K562 (cell line): ENCODE measurements around the gene SACM1L. TPM values are rescaled to one million over a fixed set of nuclear protein-coding genes. Genes with fewer than 3 reads are reported as not detected.

Experiments
- ATAC-seq: fragments of 200-7000 bp; cut with Tn5 transposase; 3 replicates; pipeline ENCODE4 v1.9.1; 2020; ENCODE audit warnings: moderate library complexity
- BruUV-seq: library from RNA; stranded (reverse); fragments of 400-500 nt; replicated peaks from 2 replicates; lab custom pipeline; 2021; lab: Mats Ljungman, UMichigan
- CTCF ChIA-PET: fragments of 300-600 bp; formaldehyde crosslinking; extraction: SDS; loops from one replicate; lab custom pipeline; 2021; ENCODE audit warnings: low intra/inter-chr PET ratio; lab: Yijun Ruan, JAX
- POLR2A ChIA-PET: fragments of 300-600, 350-650 bp; sonication (Branson Sonifier 250); formaldehyde crosslinking; extraction: SDS; loops from one replicate; lab custom pipeline; 2021; ENCODE audit warnings: antibody characterized with exemption, inconsistent platforms; lab: Yijun Ruan, JAX
- DNase-seq, 4 experiments: peaks; one replicate each; pipeline versions ENCODE4 v3.0.0 to v3.0.0-alpha.2; 2011 to 2018; ENCODE audit warnings: low spot score in 3 of 4, mixed read lengths in 3 of 4; ENCODE audit errors: extremely low read depth in 1 of 4
- FAIRE-seq: peaks from 2 replicates; lab custom pipeline; 2011; peaks lifted over from hg19 to GRCh38; lab: Jason Lieb, UNC
- H2AFZ ChIP-seq: 2 replicates; pipeline ENCODE4 v1.6.0; 2011; ENCODE audit warnings: low read depth, low read length, control low read depth, inconsistent platforms
- H3K27ac ChIP-seq: fragments of 200-600 bp; 3 replicates; pipeline ENCODE4 v1.8.0; 2011; ENCODE audit warnings: low read depth, mild to moderate bottlenecking, control low read depth, inconsistent platforms, low read length, moderate library complexity, mixed read lengths; ENCODE audit errors: extremely low read depth
- H3K27me3 ChIP-seq, 2 experiments: fragments of 300-600 bp in 1 of 2; 2 replicates in 1 of 2; 3 replicates in 1 of 2; pipeline versions ENCODE4 v1.6.0 to v1.8.0; 2011; ENCODE audit warnings: inconsistent platforms in 2 of 2, low read length in 2 of 2, mild to moderate bottlenecking in 1 of 2, mixed read lengths in 1 of 2, moderate library complexity in 1 of 2; ENCODE audit not compliant: control insufficient read depth in 2 of 2, insufficient read depth in 2 of 2
- H3K36me3 ChIP-seq: fragments of 300-600 bp; 3 replicates; pipeline ENCODE4 v1.8.0; 2011; ENCODE audit warnings: mild to moderate bottlenecking, low read length, inconsistent platforms; ENCODE audit not compliant: control insufficient read depth, insufficient read depth
- H3K4me1 ChIP-seq, 2 experiments: fragments of 200-600 bp in 1 of 2; replicated peaks in 1 of 2; 2 replicates in 1 of 2; 3 replicates in 1 of 2; pipeline versions ENCODE4 v1.5.1 to v1.8.0; 2011; ENCODE audit warnings: inconsistent platforms in 2 of 2, low read length in 2 of 2, mild to moderate bottlenecking in 1 of 2, mixed read lengths in 1 of 2, moderate library complexity in 1 of 2; ENCODE audit not compliant: control insufficient read depth in 2 of 2, insufficient read depth in 2 of 2
- H3K4me2 ChIP-seq: 2 replicates; pipeline ENCODE4 v1.6.1; 2011; ENCODE audit warnings: low read length, control low read depth, inconsistent platforms, mixed read lengths; ENCODE audit not compliant: insufficient read depth
- H3K4me3 ChIP-seq: fragments of 200-600 bp; sonication (generic), shearing (Covaris generic); 2 replicates; pipeline ENCODE4 v1.5.1; 2016; ENCODE audit warnings: control low read depth, inconsistent platforms
- H3K79me2 ChIP-seq: fragments of 200-600 bp; 3 replicates; pipeline ENCODE4 v1.8.0; 2011; ENCODE audit warnings: low read length, inconsistent platforms; ENCODE audit not compliant: control insufficient read depth, insufficient read depth
- H3K9ac ChIP-seq, 2 experiments: 2 replicates each; pipeline versions ENCODE4 v1.6.0 to v1.6.1; 2011; ENCODE audit warnings: low read depth in 2 of 2, low read length in 2 of 2, control low read depth in 1 of 2, inconsistent platforms in 1 of 2, mild to moderate bottlenecking in 1 of 2, mixed read lengths in 1 of 2; ENCODE audit not compliant: insufficient read depth in 1 of 2
- H3K9me1 ChIP-seq: one replicate; pipeline ENCODE4 v1.6.0; 2011; ENCODE audit warnings: inconsistent platforms, mild to moderate bottlenecking, low read length, moderate library complexity; ENCODE audit not compliant: control insufficient read depth, insufficient read depth
- H3K9me3 ChIP-seq: replicated peaks from 2 replicates; pipeline ENCODE4 v1.5.1; 2011; ENCODE audit warnings: low read depth, low read length, inconsistent platforms; ENCODE audit not compliant: control insufficient read depth, insufficient read depth
- H4K20me1 ChIP-seq: replicated peaks from 2 replicates; pipeline ENCODE4 v1.6.1; 2011; ENCODE audit warnings: low read length, inconsistent platforms, mixed read lengths; ENCODE audit not compliant: control insufficient read depth, insufficient read depth
- JUNB ChIP-seq: fragments of 450-650 bp; formaldehyde crosslinking; conservative IDR thresholded peaks from 2 replicates; pipeline ENCODE4 v1.4.0; 2020; ENCODE audit warnings: mild to moderate bottlenecking
- MECOM ChIP-seq: fragments of 250-450 bp; sonication (Bioruptor Pico); IDR thresholded peaks from 2 replicates; pipeline ENCODE4 v1.8.0; 2022; ENCODE audit warnings: inconsistent platforms
- MTF1 ChIP-seq: fragments of 250-450 bp; sonication (Bioruptor Pico); IDR thresholded peaks from 2 replicates; pipeline ENCODE4 v1.9.0; 2021; ENCODE audit warnings: moderate library complexity, mild to moderate bottlenecking, inconsistent platforms, borderline replicate concordance
- POLR2B ChIP-seq: fragments of 450-650 bp; IDR thresholded peaks from 2 replicates; pipeline ENCODE4 v1.6.1; 2018; ENCODE audit warnings: low read depth; ENCODE audit not compliant: partially characterized antibody
- RBM25 ChIP-seq: fragments of 200-400 bp; formaldehyde crosslinking; IDR thresholded peaks from 2 replicates; pipeline ENCODE4 v1.6.1; 2018; ENCODE audit warnings: low read length, low read depth, moderate library complexity; ENCODE audit not compliant: severe bottlenecking
- SIN3B ChIP-seq: fragments of 450-650 bp; IDR thresholded peaks from 2 replicates; pipeline ENCODE4 v1.6.1; 2017; ENCODE audit warnings: low read depth, mild to moderate bottlenecking, moderate library complexity
- TAF9B ChIP-seq: fragments of 450-650 bp; IDR thresholded peaks from 2 replicates; pipeline ENCODE4 v1.6.1; 2018; ENCODE audit warnings: mild to moderate bottlenecking; ENCODE audit not compliant: partially characterized antibody
- ZFP36 ChIP-seq: fragments of 150-350 bp; IDR thresholded peaks from 2 replicates; pipeline ENCODE4 v1.6.1; 2018; ENCODE audit warnings: low read length, low read depth; ENCODE audit not compliant: partially characterized antibody
- ZNF232 ChIP-seq: sonication (generic); formaldehyde crosslinking; IDR thresholded peaks from 2 replicates; pipeline ENCODE4 v1.8.0; 2022; ENCODE audit warnings: mild to moderate bottlenecking, missing genetic modification reagents
- ZNF354B ChIP-seq: fragments of 250-450 bp; sonication (Bioruptor Pico); IDR thresholded peaks from 2 replicates; pipeline ENCODE4 v1.4.0; 2020
- ZNF507 ChIP-seq: conservative IDR thresholded peaks from 2 replicates; pipeline ENCODE4 v1.6.1; 2017; ENCODE audit warnings: missing genetic modification characterization, missing compliant biosample characterization
- WGBS: fragments of 100-300 bp; shearing (Covaris generic); methylation state at CpG from one replicate; pipeline ENCODE4 v1.1.6; 2016; ENCODE audit warnings: low coverage, mixed read lengths; ENCODE audit not compliant: insufficient coverage; ENCODE audit errors: missing lambda C conversion rate; 5-methylcytosine and 5-hydroxymethylcytosine counted together
- in situ Hi-C: fragments of 300-500 bp; cut with MboI; formaldehyde crosslinking; loops from 4 replicates; pipeline ENCODE4 v1.15.0; 2018; ENCODE audit warnings: inconsistent platforms, mixed read lengths
- intact Hi-C: fragments of 100-400 bp; cut with micrococcal nuclease; formaldehyde crosslinking; loops from 2 replicates; pipeline ENCODE4 v1.14.2; 2022
- polyA plus RNA-seq, 8 experiments: library from polyadenylated mRNA; depleted of rRNA in 4 of 8; stranded (reverse) in 5 of 8; unstranded in 3 of 8; fragments of >200 nt; fragmentation: Nextera tagmentation in 2 of 8; fragmentation: Illumina TruSeq in 1 of 8; extraction: Ambion mirVana in 2 of 8; extraction: Trizol in 1 of 8; gene quantifications; 2 replicates each; pipeline versions ENCODE4 v1.2.1 to v1.2.3, GENCODE V29; 2011 to 2014; ENCODE audit warnings: inconsistent platforms in 1 of 8, missing spikeins in 1 of 8
- total RNA-seq, 7 experiments: library from RNA; depleted of rRNA in 6 of 7; stranded (reverse); fragments of >200 nt in 6 of 7; fragmentation: Illumina TruSeq in 2 of 7; extraction: Trizol in 2 of 7; gene quantifications; 2 replicates each; pipeline versions ENCODE4 v1.2.1 to v1.2.3, GENCODE V29; 2011 to 2021; ENCODE audit warnings: low replicate concordance in 1 of 7
- TF ChIP-seq, protein P1 (sequence below): fragments of 450-650 bp; IDR thresholded peaks from 2 replicates; pipeline ENCODE4 v1.6.1; 2017; ENCODE audit warnings: mild to moderate bottlenecking, moderate library complexity
- TF ChIP-seq, protein P2 (sequence below): sonication (generic); formaldehyde crosslinking; IDR thresholded peaks from 2 replicates; pipeline ENCODE4 v1.8.0; 2022; ENCODE audit warnings: mild to moderate bottlenecking, missing genetic modification reagents

Gene SACM1L
- total and polyA plus RNA-seq, 9 of the 15 experiments (the other 6 are each of a cell fraction or from before 2014, with no cell fraction given): 25.7 to 67.2 (median 40.3) TPM

DNA sequence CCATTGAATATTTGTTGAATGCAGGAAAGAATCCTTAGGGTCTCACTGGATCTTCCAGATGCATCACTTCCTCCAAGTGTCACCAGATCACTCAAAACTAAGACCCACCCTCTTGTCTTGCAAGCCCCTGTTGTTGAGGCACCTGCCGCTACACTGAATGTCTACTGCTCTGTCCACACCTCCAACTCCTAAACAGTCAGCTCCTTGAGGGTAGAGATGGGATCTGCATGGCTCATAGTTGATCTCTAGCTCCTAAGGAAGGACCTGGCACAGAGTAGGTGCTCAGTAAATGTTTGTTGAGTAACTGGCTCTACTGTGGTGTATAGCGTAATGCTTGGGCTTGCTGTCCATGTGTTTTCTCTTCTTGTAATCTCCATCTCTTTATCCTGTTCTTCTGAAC is 98.4 kb downstream of the SACM1L start (continued):
- TF ChIP-seq, protein P1, sequence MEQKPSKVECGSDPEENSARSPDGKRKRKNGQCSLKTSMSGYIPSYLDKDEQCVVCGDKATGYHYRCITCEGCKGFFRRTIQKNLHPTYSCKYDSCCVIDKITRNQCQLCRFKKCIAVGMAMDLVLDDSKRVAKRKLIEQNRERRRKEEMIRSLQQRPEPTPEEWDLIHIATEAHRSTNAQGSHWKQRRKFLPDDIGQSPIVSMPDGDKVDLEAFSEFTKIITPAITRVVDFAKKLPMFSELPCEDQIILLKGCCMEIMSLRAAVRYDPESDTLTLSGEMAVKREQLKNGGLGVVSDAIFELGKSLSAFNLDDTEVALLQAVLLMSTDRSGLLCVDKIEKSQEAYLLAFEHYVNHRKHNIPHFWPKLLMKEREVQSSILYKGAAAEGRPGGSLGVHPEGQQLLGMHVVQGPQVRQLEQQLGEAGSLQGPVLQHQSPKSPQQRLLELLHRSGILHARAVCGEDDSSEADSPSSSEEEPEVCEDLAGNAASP: no peak
- TF ChIP-seq MECOM (CRISPR knock-in tag): no peak
- TF ChIP-seq, protein P2, sequence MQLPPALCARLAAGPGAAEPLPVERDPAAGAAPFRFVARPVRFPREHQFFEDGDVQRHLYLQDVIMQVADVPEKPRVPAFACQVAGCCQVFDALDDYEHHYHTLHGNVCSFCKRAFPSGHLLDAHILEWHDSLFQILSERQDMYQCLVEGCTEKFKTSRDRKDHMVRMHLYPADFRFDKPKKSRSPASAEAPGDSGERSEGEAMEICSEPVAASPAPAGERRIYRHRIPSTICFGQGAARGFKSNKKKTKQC (CRISPR knock-in tag): no peak
- no peak for TF ChIP-seq MTF1
- TF ChIP-seq, all 486 proteins: peak for 0

DNA sequence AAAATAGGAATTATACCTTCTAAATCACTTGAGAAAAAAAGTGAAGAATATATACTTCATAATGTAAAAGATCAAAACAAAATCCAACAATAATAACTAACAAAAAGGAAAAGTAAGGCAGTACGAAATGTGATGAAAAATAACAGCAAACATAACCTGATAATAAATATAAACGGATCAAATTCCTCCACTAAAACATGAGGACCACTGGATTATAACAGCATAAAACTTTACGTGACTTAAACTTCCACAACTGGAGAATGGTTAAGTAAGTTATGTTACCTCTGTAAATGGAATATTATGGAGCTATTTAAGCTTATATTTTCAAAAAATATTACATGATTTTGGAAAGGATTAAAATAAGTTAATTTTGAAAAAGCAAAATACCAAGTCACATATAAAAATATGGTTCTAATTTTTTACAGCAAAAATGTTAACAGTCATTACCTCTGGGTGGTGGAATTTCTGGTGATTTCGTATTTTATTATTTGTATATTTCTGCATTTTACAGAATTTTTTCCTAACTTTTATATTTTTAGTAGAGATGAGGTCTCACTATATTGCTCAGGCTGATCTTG is 100.1 kb downstream of the SACM1L start:
- Histone ChIP-seq H3K4me3 (no peak overlapping the region), H3K4me2 (no peak overlapping the region), H3K9me3 (0 out of 2 replicates have a peak, but pooled peaks cover 2% of the 10 kb centered on the region), H4K20me1 (no peaks in the 10 kb centered on the region), H3K79me2 (no peaks in the 10 kb centered on the region), H3K9ac (no peak overlapping the region), H3K36me3 (no peaks in the 10 kb centered on the region), H2AFZ (no peak overlapping the region), H3K9me1 (no peaks in the 10 kb centered on the region), H3K27me3 (peaks cover 24 to 36% of the 10 kb centered on the region in 2 experiments), H3K4me1 (no peaks in the 10 kb centered on the region), H3K27ac (no peak overlapping the region)
- no TSS peak for BruUV-seq
- ChIA-PET POLR2A (no interaction called here), CTCF (interaction anchor here (0.6 kb wide), 1 partner anchor 10 kb away, joined by 3 read pairs; no protein-coding TSS in a partner anchor)
- no peak for FAIRE-seq
- peak; percentile 97 for TF ChIP-seq ZNF354B (CRISPR knock-in tag)
- no peak for TF ChIP-seq SIN3B
- TF ChIP-seq ZNF232: no peak
- TF ChIP-seq ZFP36: no peak
- TF ChIP-seq JUNB (CRISPR knock-in tag): no peak
- no peak for TF ChIP-seq TAF9B
- TF ChIP-seq ZNF507 (tag): peak; percentile 100
- TF ChIP-seq RBM25: peak; percentile 56
- no peak for TF ChIP-seq POLR2B
- in situ Hi-C loops: no loop called here
- no peak for DNase-seq
- intact Hi-C loops: no loop called here
- ATAC-seq: no peak
- 2% methylated on average over 4 of the region's 4 CpGs for WGBS
